Activated CD4-positive, alpha-beta T cell treated with anti-CD3 and anti-CD28 coated beads, Interleukin-2, amount 50 U/mL, for 48 hours (primary cell): ENCODE measurements around the gene ROCK1.
"Not testable (repeated sequence)": the region's sequence is repeated elsewhere in the genome, so short reads cannot be mapped to it uniquely, and the experiment has no call there.

ENCODE experiments used
- DNase-seq, 2 experiments: peaks; one replicate each; pipeline ENCODE4 v3.0.0-alpha.2; 2020

The ROCK1 gene

GRCh38 chr18:21051620-21052019 lies 60.0 kb downstream of the ROCK1 start:
- no peak for DNase-seq

- DNase-seq = no peak
Observed at GRCh38 chr18:21049306-21049705, 62.3 kb downstream of the ROCK1 start.

- DNase-seq = no peak
Observed at GRCh38 chr18:21047126-21047525, 64.5 kb downstream of the ROCK1 start.

- no peak for DNase-seq
Observed at GRCh38 chr18:21040466-21040865, 71.1 kb downstream of the ROCK1 start.

GRCh38 chr18:21038201-21038600 lies 73.4 kb downstream of the ROCK1 start:
- DNase-seq = no peak

GRCh38 chr18:21031845-21032244 lies 79.8 kb downstream of the ROCK1 start:
- no peak for DNase-seq

GRCh38 chr18:21018257-21018656 lies 93.4 kb downstream of the ROCK1 start:
- DNase-seq = not testable (repeated sequence)

- no peak for DNase-seq
Observed at GRCh38 chr18:21012308-21012707, 99.3 kb downstream of the ROCK1 start.

GRCh38 chr18:21004726-21005125 lies 106.9 kb downstream of the ROCK1 start:
- no peak for DNase-seq

- DNase-seq = no peak
Observed at GRCh38 chr18:21000667-21001066, 110.9 kb downstream of the ROCK1 start.

GRCh38 chr18:20997371-20997770 lies 114.2 kb downstream of the ROCK1 start:
- DNase-seq = no peak

GRCh38 chr18:20996418-20996817 lies 115.2 kb downstream of the ROCK1 start:
- no peak for DNase-seq

GRCh38 chr18:20988726-20989125 lies 122.9 kb downstream of the ROCK1 start:
- no peak for DNase-seq

GRCh38 chr18:20975077-20975476 lies 136.5 kb downstream of the ROCK1 start:
- DNase-seq = no peak

GRCh38 chr18:20971886-20972267 lies 139.7 kb downstream of the ROCK1 start:
- no peak for DNase-seq

GRCh38 chr18:20966795-20967194 lies 144.8 kb downstream of the ROCK1 start:
- DNase-seq = no peak

GRCh38 chr18:20963027-20963426 lies 148.6 kb downstream of the ROCK1 start:
- no peak for DNase-seq

- no peak for DNase-seq
Observed at GRCh38 chr18:20960735-20961134, 150.9 kb downstream of the ROCK1 start.

- DNase-seq = not testable (repeated sequence)
Observed at GRCh38 chr18:20950827-20951226, 160.8 kb downstream of the ROCK1 start.
